ENCODE data around the gene CLEC3A.
"Not testable (repeated sequence)": the region's sequence is repeated elsewhere in the genome, so short reads cannot be mapped to it uniquely, and the experiment has no call there.

The CLEC3A gene

DNA sequence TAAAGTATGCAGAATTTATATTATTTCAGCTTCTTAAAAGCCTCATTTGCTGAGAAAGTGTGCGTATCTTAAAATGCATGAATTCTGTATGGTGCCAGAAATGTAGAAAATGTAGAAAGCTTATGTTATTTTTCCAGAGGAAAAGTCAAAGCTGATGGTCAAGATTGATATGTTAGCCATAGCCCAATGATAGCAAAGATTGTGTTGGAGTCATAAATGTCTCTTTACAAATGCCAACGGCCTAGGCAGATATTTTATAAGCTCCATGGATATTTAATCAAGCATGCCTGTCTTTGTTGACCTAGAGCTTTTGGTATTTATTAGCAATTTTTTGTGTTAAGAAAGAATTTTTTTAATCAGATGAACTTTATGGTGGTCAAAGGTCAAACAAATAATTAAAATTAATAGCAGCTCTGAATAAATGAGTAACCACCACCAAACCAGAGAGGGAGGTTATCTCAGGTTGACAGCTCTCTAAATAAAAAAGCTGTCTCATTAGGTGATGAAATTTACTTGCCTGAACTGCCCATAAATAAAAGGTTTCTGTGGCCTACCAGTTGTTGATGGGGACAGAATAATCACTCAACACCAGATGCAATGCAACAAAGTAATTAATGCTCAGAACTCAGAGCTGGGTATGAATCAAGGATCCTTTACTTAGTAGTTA lies 28.5 kb downstream of the CLEC3A start:
- H3K36me3 ChIP-seq (replicated peaks): no peaks in the 10 kb centered on the region
- in situ Hi-C loops (cut with MboI; ENCODE audit: low sequenced_read_pairs): no loop called here
- DNase-seq (ENCODE audit: low spot score in 2 of 2): no peak
- H3K27me3 ChIP-seq (ENCODE audit: low read depth): 0 out of 2 replicates have a peak, but pooled peaks cover 2% of the 10 kb centered on the region
- no peaks in the 10 kb centered on the region for H3K9me3 ChIP-seq
- no peak overlapping the region for H3K4me3 ChIP-seq
- no peaks in the 10 kb centered on the region for H3K4me1 ChIP-seq

DNA sequence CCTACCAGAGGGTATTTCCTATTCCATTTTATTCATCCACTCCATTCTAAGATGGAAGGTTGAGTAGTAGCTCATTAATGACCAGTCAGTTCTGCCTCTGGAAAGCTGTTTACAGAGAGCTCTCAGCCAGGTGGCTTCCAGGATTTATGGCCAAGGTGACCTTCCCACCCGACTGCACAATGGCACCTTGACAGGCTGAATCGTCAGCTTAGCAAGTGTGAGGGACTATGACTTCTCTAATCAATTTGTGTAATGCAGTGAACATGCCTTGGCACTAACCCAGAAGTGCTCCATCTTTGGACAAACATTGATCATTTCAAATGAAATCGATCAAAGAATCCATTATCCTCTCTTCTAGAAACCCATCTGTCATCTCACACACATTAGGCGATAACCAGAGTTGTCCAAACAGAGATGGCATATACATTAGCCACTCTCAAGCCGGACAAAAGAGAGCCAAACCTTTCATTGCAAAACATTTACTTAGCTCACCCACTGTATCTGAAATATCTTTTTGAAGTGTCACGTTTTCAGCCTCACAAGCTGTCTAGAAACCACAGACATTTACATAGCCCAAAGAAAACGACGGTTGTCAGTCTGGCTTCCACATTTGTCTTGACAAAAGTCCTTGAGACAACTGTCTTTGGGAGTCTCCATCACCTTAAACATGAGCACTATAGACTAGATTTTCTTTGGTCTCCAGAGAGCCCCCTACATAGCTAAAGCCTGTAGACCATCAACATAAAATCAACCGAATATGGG lies 35.6 kb downstream of the CLEC3A start:
- in situ Hi-C loops (cut with MboI; ENCODE audit: low sequenced_read_pairs): no loop called here
- no peak for DNase-seq (ENCODE audit: low spot score in 2 of 2)
- 0 out of 2 replicates have a peak, but pooled peaks cover 2% of the 10 kb centered on the region for H3K27me3 ChIP-seq (ENCODE audit: low read depth)

DNA sequence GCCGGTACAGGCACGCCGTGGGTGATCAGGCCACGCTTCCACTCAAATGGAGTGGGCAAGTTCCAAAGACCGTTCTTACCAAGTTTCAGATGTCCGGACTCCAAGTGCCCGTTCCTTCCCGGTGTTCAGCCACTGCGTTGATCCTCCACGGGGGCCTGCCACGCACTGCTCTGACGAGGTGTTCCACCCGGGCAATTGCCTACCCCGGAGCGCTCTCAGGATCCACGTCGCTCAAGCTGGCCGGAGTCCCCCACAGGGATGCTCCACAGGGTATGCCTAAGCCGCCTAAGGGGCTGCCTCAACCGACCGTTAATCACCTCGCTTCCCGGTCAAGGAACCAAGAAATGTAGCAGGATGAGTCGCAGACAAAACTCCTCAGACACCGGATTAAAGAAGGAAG lies 37.5 kb downstream of the CLEC3A start:
- H3K36me3 ChIP-seq (replicated peaks); H3K4me1 ChIP-seq; in situ Hi-C loops (cut with MboI; ENCODE audit: low sequenced_read_pairs); H3K9me3 ChIP-seq; DNase-seq (ENCODE audit: low spot score in 2 of 2); H3K27me3 ChIP-seq (ENCODE audit: low read depth); H3K4me3 ChIP-seq: not testable (repeated sequence)

More for the DNA sequence above, 35.6 kb downstream of the CLEC3A start:
- H3K9me3 ChIP-seq: no peaks in the 10 kb centered on the region
- no peaks in the 10 kb centered on the region for H3K4me1 ChIP-seq
- H3K4me3 ChIP-seq: no peak overlapping the region
- no peaks in the 10 kb centered on the region for H3K36me3 ChIP-seq (replicated peaks)

DNA sequence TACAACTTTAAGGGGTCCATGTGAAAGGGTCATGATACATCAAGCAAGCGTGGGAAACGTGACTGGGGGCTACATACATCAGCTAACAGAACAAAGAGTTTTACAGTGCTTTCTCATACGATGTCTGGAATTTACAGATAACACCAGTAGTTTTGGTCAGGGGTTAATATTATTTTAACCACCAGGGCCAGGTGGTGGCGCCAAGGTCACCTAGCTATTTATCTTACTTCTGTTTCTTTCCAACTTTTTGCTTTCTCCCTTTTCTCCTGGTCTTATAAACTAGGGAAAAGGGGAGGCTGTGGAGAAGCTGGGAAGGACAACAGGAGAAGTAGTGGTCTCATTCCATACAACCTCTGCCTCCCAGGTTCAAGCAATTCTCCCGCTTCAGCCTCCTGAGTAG lies 37.9 kb downstream of the CLEC3A start:
- Histone ChIP-seq H3K36me3 (replicated peaks) (no peaks in the 10 kb centered on the region), H3K4me1 (no peaks in the 10 kb centered on the region), H3K27me3 (ENCODE audit: low read depth) (0 out of 2 replicates have a peak, but pooled peaks cover 2% of the 10 kb centered on the region), H3K9me3 (no peaks in the 10 kb centered on the region), H3K4me3 (no peak overlapping the region)
- DNase-seq (ENCODE audit: low spot score in 2 of 2): no peak
- in situ Hi-C loops (cut with MboI; ENCODE audit: low sequenced_read_pairs): no loop called here

DNA sequence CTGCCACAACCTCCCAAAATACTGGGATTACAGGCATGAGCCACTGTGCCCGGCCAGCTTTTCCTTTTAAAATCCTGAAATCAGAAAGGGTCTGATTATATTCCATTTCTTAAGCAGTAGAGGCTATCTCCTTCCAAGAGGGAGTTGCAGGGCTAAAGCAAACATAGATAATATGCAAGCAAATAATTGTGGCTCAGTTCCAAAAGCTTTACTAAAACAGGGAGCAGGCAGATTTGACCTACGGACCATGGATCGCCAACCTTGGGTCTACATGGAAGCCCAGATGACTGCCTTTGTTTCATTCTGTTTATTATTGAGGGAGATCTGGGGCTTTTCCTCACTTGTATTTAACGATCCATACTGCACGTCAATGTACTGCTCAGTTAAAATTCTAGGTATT lies 38.5 kb downstream of the CLEC3A start:
- in situ Hi-C loops (cut with MboI; ENCODE audit: low sequenced_read_pairs): no loop called here
- no peaks in the 10 kb centered on the region for H3K4me1 ChIP-seq
- H3K36me3 ChIP-seq (replicated peaks): no peaks in the 10 kb centered on the region
- H3K27me3 ChIP-seq (ENCODE audit: low read depth): 0 out of 2 replicates have a peak, but pooled peaks cover 2% of the 10 kb centered on the region
- DNase-seq (ENCODE audit: low spot score in 2 of 2): no peak
- H3K4me3 ChIP-seq: no peak overlapping the region
- H3K9me3 ChIP-seq: no peaks in the 10 kb centered on the region

DNA sequence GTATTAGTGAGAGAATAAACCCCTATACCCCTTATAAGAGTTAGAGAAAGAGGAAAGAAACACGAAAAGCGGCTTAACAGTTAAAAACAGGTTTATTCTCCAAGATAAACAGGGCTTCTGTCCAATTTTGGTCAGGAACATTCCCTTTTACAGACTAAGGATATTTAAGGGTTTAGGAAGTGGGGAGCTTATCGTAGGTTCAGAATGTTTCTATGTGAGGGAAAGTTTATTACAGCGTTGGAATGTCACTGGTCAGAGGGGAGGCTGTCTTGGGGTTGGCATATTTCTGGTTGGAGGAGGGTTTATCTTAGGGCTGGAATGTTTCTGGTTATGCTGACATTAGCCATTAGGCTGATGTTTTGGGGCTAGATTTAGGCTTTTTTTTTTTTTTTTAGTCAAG lies 43.0 kb downstream of the CLEC3A start:
- in situ Hi-C loops (cut with MboI; ENCODE audit: low sequenced_read_pairs): no loop called here
- DNase-seq (ENCODE audit: low spot score in 2 of 2): no peak
- 0 out of 2 replicates have a peak, but pooled peaks cover 2% of the 10 kb centered on the region for H3K27me3 ChIP-seq (ENCODE audit: low read depth)
- no peaks in the 10 kb centered on the region for H3K36me3 ChIP-seq (replicated peaks)
- no peak overlapping the region for H3K4me3 ChIP-seq
- no peaks in the 10 kb centered on the region for H3K9me3 ChIP-seq
- peaks cover 8% of the 10 kb centered on the region; the same call in 1 of the 2 replicates for H3K4me1 ChIP-seq

DNA sequence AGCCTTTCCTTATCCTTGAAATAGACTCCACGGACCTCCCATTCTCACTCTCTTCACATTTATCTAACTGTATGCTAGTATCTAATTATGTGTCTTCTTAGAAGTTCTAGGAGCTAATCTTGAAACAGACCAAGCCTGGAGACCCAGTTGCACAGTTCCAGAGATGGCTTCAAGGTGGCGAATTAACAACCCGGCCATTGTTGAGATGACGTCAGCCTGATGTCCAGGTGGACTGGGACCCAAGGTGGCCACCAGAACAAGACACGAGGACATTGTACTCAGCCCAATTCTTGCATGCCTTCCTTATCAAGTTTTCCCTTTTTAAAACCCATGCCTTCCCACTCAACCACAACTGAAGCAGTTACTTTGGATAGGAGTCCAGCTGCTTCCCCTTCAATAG lies 47.6 kb downstream of the CLEC3A start:
- in situ Hi-C loops (cut with MboI; ENCODE audit: low sequenced_read_pairs): no loop called here
- Histone ChIP-seq H3K4me1 (peaks cover 8% of the 10 kb centered on the region; the same call in 1 of the 2 replicates), H3K4me3 (no peak overlapping the region), H3K36me3 (replicated peaks) (no peaks in the 10 kb centered on the region), H3K9me3 (no peaks in the 10 kb centered on the region), H3K27me3 (ENCODE audit: low read depth) (no peaks in the 10 kb centered on the region)
- no peak for DNase-seq (ENCODE audit: low spot score in 2 of 2)

DNA sequence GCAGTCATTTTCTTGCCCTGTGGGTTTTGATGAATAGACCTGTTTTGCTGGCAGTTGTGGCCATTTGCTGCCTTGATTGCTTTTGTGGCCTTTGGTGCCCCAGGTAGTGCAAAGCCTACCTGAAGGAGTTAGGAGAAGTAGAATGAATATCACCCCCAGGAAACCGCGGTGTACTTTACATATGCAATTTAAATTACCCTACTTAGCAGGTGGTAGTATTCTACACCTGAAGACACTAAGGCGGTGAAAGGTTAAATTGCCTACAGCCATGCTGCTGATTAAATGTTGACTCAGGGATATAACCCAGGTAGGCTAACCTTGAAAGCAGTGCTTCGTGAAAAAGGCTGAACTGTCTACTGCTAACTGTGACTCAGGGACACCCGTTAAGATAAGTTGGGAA lies 49.9 kb downstream of the CLEC3A start:
- in situ Hi-C loops (cut with MboI; ENCODE audit: low sequenced_read_pairs): no loop called here
- no peaks in the 10 kb centered on the region for H3K36me3 ChIP-seq (replicated peaks)
- H3K4me3 ChIP-seq: no peak overlapping the region
- H3K9me3 ChIP-seq: no peaks in the 10 kb centered on the region
- peaks cover 8% of the 10 kb centered on the region; the same call in 1 of the 2 replicates for H3K4me1 ChIP-seq
- no peaks in the 10 kb centered on the region for H3K27me3 ChIP-seq (ENCODE audit: low read depth)
- no peak for DNase-seq (ENCODE audit: low spot score in 2 of 2)

DNA sequence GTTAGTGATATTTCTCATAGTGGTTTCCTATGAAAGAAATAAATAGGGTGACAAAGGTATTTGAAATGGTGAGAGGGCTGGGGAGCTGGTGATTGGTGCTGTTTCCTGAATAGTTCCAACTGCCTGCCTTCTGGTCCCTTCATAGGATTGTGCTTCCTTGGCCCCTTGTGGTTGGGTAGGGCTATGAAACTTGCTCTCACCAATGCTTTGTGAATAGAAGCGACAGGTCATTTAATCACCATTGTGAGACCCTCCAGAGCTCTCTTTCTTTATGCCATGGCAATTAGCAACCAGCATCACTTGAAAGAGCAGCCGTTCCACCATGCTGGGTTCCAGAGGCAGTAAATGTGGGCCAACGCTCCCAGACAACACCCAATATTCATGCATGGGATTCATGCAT lies 53.5 kb downstream of the CLEC3A start:
- DNase-seq (ENCODE audit: low spot score in 2 of 2): no peak
- in situ Hi-C loops (cut with MboI; ENCODE audit: low sequenced_read_pairs): no loop called here
- H3K36me3 ChIP-seq (replicated peaks): no peaks in the 10 kb centered on the region
- no peaks in the 10 kb centered on the region for H3K4me1 ChIP-seq
- H3K4me3 ChIP-seq: no peak overlapping the region
- H3K27me3 ChIP-seq (ENCODE audit: low read depth): peaks cover under 1% of the 10 kb centered on the region; the same call in 1 of the 2 replicates
- no peaks in the 10 kb centered on the region for H3K9me3 ChIP-seq

DNA sequence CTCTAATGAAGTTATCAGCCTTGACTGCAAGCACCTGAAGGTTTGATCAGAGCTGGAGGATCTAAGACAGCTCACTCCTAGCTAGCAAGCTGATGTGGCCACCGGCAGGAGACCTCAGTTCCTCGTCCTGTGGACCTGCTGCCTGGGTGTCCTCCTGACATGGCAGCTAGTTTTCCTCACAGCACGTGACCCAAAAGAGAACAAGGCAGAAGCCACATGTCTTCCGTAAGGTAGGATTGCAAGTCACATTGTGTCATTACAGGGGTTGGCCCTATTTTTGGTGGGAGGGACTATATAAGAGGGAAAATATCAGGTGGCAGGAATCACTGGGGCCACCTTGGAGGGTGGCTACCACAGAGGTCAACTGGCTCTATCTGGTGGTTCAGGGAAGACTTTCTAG lies 59.0 kb downstream of the CLEC3A start:
- Histone ChIP-seq H3K9me3 (no peaks in the 10 kb centered on the region), H3K36me3 (replicated peaks) (no peaks in the 10 kb centered on the region), H3K4me3 (no peak overlapping the region), H3K4me1 (no peaks in the 10 kb centered on the region), H3K27me3 (ENCODE audit: low read depth) (peaks cover 2% of the 10 kb centered on the region; the same call in 1 of the 2 replicates)
- DNase-seq (ENCODE audit: low spot score in 2 of 2): no peak
- in situ Hi-C loops (cut with MboI; ENCODE audit: low sequenced_read_pairs): no loop called here
